ENCODE measurements around the gene MPO. TPM values are rescaled to one million over a fixed set of nuclear protein-coding genes. Genes with fewer than 3 reads are reported as not detected.
A peak's percentile ranks its signal among the peaks of the same experiment; 100 is the strongest.

Gene MPO
- total RNA-seq, 4 donors from 2014 or later = 0.10 TPM; not detected in 3

DNA sequence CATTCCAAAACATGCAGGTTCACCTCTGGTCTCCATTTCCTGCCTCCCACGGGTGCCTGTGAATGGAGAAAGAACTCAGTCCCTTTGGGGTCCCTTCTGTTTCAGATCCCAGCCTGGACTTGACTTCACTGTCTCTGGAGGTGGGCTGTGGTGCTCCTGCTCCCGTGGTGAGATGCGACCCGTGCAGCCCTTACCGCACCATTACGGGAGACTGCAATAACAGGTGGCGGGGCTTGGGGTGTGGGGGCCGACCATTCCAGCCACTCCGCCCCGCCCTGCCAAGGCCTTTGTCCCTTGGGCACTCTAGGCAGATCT, 31.8 kb downstream of the MPO start:
- peak in 1 of 2 donors; percentile 70 for DNase-seq (ENCODE audit: low spot score in 2 of 2)
- WGBS, 2 donors = 12 to 14% methylated on average over 10 of the region's 10 CpGs
- intact Hi-C loops (cut with DNase I; ENCODE audit: low total_unique reads) = no loop called here
- H3K4me3 ChIP-seq (ENCODE audit: low read depth, poor library complexity, severe bottlenecking) = no peak overlapping the region
- no peak for TF ChIP-seq POLR2A (IDR thresholded peaks at IDR 0.05)
- no peak for TF ChIP-seq CTCF (IDR thresholded peaks at IDR 0.05)

DNA sequence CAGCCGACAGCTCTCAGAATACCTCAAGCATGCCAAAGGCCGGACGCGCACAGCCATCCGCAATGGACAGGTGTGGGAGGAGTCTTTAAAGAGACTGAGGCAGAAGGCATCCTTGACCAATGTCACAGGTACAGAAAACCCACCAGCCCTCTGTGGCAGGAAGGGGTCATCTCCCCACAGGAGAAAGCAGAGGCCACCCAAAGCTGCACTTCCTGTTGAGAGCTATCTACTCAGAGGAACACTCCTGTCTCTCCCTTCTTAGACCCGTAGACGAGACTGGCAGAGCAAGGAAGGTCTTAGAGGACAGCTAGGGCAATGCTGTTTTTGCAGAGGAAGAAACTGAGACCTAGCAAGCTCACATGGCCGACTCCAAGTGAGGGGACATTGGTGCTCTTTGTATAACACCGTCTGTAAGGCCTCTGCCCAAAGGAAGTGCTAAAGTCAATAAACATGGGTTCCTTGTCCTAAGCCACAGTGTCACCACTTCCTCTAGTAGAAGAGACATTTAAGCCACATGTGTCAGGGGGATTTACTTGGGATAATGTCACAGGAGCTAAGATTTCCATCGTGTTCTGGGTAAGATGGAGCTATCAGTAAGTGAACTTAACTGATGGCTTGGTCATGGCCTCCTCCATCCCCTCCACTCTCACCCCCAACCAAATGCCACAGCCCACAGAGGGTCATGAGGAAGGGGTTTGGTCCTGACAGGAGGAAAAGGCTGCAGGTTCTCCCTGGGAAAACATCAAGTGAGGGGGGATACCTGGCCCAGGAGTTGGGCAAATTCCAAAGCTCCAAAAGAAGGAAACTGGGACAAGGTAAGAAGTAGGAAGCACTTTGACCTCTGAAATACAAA, 33.0 kb downstream of the MPO start:
- no peak overlapping the region for H3K4me3 ChIP-seq (ENCODE audit: low read depth, poor library complexity, severe bottlenecking)
- peak in 1 of 2 donors; percentile 9 for DNase-seq (ENCODE audit: low spot score in 2 of 2)
- TF ChIP-seq POLR2A (IDR thresholded peaks at IDR 0.05) (no peak), CTCF (IDR thresholded peaks at IDR 0.05) (no peak)
- intact Hi-C loops (cut with DNase I; ENCODE audit: low total_unique reads) = no loop called here
- WGBS, 2 donors = 78 to 90% methylated on average over 10 of the region's 10 CpGs

- WGBS, 2 donors = 71 to 88% methylated on average over 1 of the region's 1 CpG
- intact Hi-C loops (cut with DNase I; ENCODE audit: low total_unique reads) = no loop called here
- DNase-seq (ENCODE audit: low spot score in 2 of 2) = no peak
- TF ChIP-seq POLR2A (IDR thresholded peaks at IDR 0.05) = no peak
- TF ChIP-seq CTCF (IDR thresholded peaks at IDR 0.05) = no peak
- no peak overlapping the region for H3K4me3 ChIP-seq (ENCODE audit: low read depth, poor library complexity, severe bottlenecking)
Measured at GRCh38 chr17:58246781-58247180, 34.0 kb downstream of the MPO start.

GRCh38 chr17:58246104-58246740, 34.5 kb downstream of the MPO start:
- TF ChIP-seq CTCF (IDR thresholded peaks at IDR 0.05) (no peak), POLR2A (IDR thresholded peaks at IDR 0.05) (no peak)
- intact Hi-C loops (cut with DNase I; ENCODE audit: low total_unique reads) = no loop called here
- no peak overlapping the region for H3K4me3 ChIP-seq (ENCODE audit: low read depth, poor library complexity, severe bottlenecking)
- DNase-seq (ENCODE audit: low spot score in 2 of 2) = no peak
- WGBS, 2 donors = 81 to 85% methylated on average over 13 of the region's 13 CpGs

DNA sequence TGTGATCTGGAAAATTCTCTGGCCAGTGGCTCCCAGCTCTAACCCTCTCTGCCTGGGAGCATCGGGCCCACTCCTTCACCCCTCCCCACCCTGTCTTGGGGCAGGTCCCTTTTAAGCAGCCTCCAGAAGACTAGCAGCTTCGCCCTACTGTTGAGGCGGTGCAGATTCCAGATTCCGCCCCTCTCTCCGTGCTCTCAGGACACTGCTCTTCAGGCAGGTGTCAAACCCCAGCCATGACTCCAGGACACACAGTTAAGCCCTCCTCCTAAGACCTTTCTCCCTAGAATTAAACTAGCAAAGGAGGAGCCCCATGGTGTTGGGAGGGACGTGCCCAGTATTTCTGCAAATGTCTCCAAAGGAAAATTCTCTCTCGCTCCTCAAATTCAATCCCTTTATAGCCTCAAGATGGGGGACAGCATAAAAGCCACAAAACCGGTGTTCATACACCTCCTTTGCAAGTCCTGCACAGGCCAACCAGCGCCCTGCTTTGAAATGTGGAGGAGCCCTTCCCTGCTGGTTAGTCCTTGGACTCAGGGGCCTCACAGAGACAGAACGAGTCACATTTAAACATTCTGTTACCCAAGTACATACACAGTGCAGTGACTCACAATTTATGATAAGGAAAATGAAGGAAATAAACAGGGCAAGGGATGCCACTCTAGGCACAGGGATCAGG, 35.2 kb downstream of the MPO start:
- DNase-seq (ENCODE audit: low spot score in 2 of 2) = no peak
- no peak overlapping the region for H3K4me3 ChIP-seq (ENCODE audit: low read depth, poor library complexity, severe bottlenecking)
- 67 to 70% methylated on average over 10 of the region's 10 CpGs for WGBS, 2 donors
- TF ChIP-seq POLR2A (IDR thresholded peaks at IDR 0.05) (no peak), CTCF (IDR thresholded peaks at IDR 0.05) (no peak)
- intact Hi-C loops (cut with DNase I; ENCODE audit: low total_unique reads) = no loop called here
